Thyroid gland (tissue), 4 donors: ENCODE measurements around the gene SETD1A. TPM values are rescaled to one million over a fixed set of nuclear protein-coding genes. Genes with fewer than 3 reads are reported as not detected.

Experiments used
- DNase-seq, 2 donors: peaks; one replicate each; pipeline ENCODE4 v3.0.0-alpha.2; 2019
- H3K27ac ChIP-seq, 3 donors: fragments of 200-600 bp; sonication (generic); 1 replicate in 2 of 3; 2 replicates in 1 of 3; pipeline ENCODE4 v1.5.1; 2016 to 2019; ENCODE audit warnings: mild to moderate bottlenecking in 1 of 3, moderate library complexity in 1 of 3
- H3K27me3 ChIP-seq: fragments of 200-600 bp; sonication (generic); one replicate; pipeline ENCODE4 v1.5.1; 2019
- H3K36me3 ChIP-seq, 2 donors: fragments of 200-600 bp; sonication (generic); one replicate each; pipeline ENCODE4 v1.5.1; 2016 to 2019
- H3K4me1 ChIP-seq, 2 donors: fragments of 200-600 bp; sonication (generic); one replicate each; pipeline ENCODE4 v1.5.1; 2017 to 2019
- H3K4me3 ChIP-seq, 3 donors: fragments of 200-600 bp; sonication (generic); replicated peaks in 1 of 3; 1 replicate in 2 of 3; 2 replicates in 1 of 3; pipeline ENCODE4 v1.5.1; 2016; ENCODE audit warnings: mild to moderate bottlenecking in 1 of 3
- H3K9me3 ChIP-seq: fragments of 200-600 bp; sonication (generic); one replicate; pipeline ENCODE4 v1.5.1; 2017
- CTCF ChIP-seq, 6 experiments: fragments of 200-600 bp in 3 of 6; fragments of 450-650 bp in 3 of 6; sonication (generic) in 3 of 6; IDR thresholded peaks; one replicate each; pipeline ENCODE4 v1.5.1; 2016 to 2019; ENCODE audit warnings: antibody characterized with exemption in 6 of 6, mild to moderate bottlenecking in 2 of 6, inconsistent platforms in 1 of 6, moderate library complexity in 1 of 6
- POLR2A ChIP-seq, 2 donors: fragments of 450-650 bp; IDR thresholded peaks; one replicate each; pipeline ENCODE4 v1.6.1; 2017; ENCODE audit warnings: antibody characterized with exemption in 2 of 2, mild to moderate bottlenecking in 2 of 2, moderate library complexity in 1 of 2
- WGBS, 2 donors: methylation state at CpG; one replicate each; pipeline ENCODE4 v1.1.5; 2017; 5-methylcytosine and 5-hydroxymethylcytosine counted together
- intact Hi-C: fragments of 100-400 bp; cut with DNase I; formaldehyde crosslinking; loops from one replicate; pipeline ENCODE4 v1.15.1; 2023
- total RNA-seq, 4 donors: library from RNA; depleted of rRNA; stranded (reverse); fragments of >200 nt; gene quantifications; one replicate each; pipeline ENCODE4 v1.2.3, GENCODE V29; 2016

SETD1A gene
- total RNA-seq, 4 donors from 2014 or later, result 7.7 to 11.4 (median 9.2) TPM

GRCh38 chr16:30961384-30961783, 3.8 kb downstream of the SETD1A start:
- WGBS, 2 donors, result 94 to 95% methylated on average over 11 of the region's 11 CpGs
- H3K27me3 ChIP-seq, result no peaks in the 10 kb centered on the region
- no peaks in the 10 kb centered on the region for H3K9me3 ChIP-seq
- no peak for DNase-seq
- H3K36me3 ChIP-seq, result peaks cover 64 to 71% of the 10 kb centered on the region in 2 donors
- intact Hi-C loops, result no loop called here
- TF ChIP-seq CTCF (IDR thresholded peaks at IDR 0.05), result no peak
- no peak for TF ChIP-seq POLR2A (IDR thresholded peaks at IDR 0.05)
- no peak overlapping the region for H3K27ac ChIP-seq
- H3K4me1 ChIP-seq, result peaks cover 8 to 14% of the 10 kb centered on the region in 2 donors
- H3K4me3 ChIP-seq, result no peak overlapping the region

- no peak overlapping the region for H3K4me3 ChIP-seq
- DNase-seq, result no peak
- WGBS, 2 donors, result 93% methylated on average over 18 of the region's 18 CpGs
- no peaks in the 10 kb centered on the region for H3K27me3 ChIP-seq
- H3K9me3 ChIP-seq, result no peaks in the 10 kb centered on the region
- peaks cover 87 to 92% of the 10 kb centered on the region in 2 donors for H3K36me3 ChIP-seq
- H3K27ac ChIP-seq, result no peak overlapping the region
- TF ChIP-seq POLR2A (IDR thresholded peaks at IDR 0.05) (no peak), CTCF (IDR thresholded peaks at IDR 0.05) (no peak)
- H3K4me1 ChIP-seq, result peaks cover under 1 to 4% of the 10 kb centered on the region in 2 donors
- intact Hi-C loops, result no loop called here
Observed at GRCh38 chr16:30963925-30964511, 6.5 kb downstream of the SETD1A start.

- no peak overlapping the region for H3K4me3 ChIP-seq
- TF ChIP-seq CTCF (IDR thresholded peaks at IDR 0.05) (no peak), POLR2A (IDR thresholded peaks at IDR 0.05) (no peak)
- H3K9me3 ChIP-seq, result no peaks in the 10 kb centered on the region
- WGBS, 2 donors, result 91 to 93% methylated on average over 31 to 33 of the region's 33 CpGs
- DNase-seq, result no peak
- H3K27ac ChIP-seq, result no peak overlapping the region
- peaks cover 93 to 94% of the 10 kb centered on the region in 2 donors for H3K36me3 ChIP-seq
- intact Hi-C loops, result no loop called here
- no peaks in the 10 kb centered on the region for H3K4me1 ChIP-seq
- no peaks in the 10 kb centered on the region for H3K27me3 ChIP-seq
Observed at GRCh38 chr16:30964574-30965226, 7.1 kb downstream of the SETD1A start.

- H3K27ac ChIP-seq, result no peak overlapping the region
- intact Hi-C loops, result no loop called here
- DNase-seq, result no peak
- 93 to 94% methylated on average over 15 of the region's 15 CpGs for WGBS, 2 donors
- no peaks in the 10 kb centered on the region for H3K4me1 ChIP-seq
- TF ChIP-seq POLR2A (IDR thresholded peaks at IDR 0.05) (no peak), CTCF (IDR thresholded peaks at IDR 0.05) (no peak)
- H3K4me3 ChIP-seq, result no peak overlapping the region
- peaks cover 91 to 93% of the 10 kb centered on the region in 2 donors for H3K36me3 ChIP-seq
- H3K9me3 ChIP-seq, result no peaks in the 10 kb centered on the region
- no peaks in the 10 kb centered on the region for H3K27me3 ChIP-seq
Observed at GRCh38 chr16:30965436-30965835, 7.9 kb downstream of the SETD1A start.

GRCh38 chr16:30966033-30966619, 8.6 kb downstream of the SETD1A start:
- H3K36me3 ChIP-seq, result peaks cover 92 to 95% of the 10 kb centered on the region in 2 donors

More at GRCh38 chr16:30966033-30966619, 8.6 kb downstream of the SETD1A start:
- 98% methylated on average over 12 to 17 of the region's 19 CpGs for WGBS, 2 donors
- intact Hi-C loops, result no loop called here
- no peak for DNase-seq
- Histone ChIP-seq H3K4me1 (no peaks in the 10 kb centered on the region), H3K9me3 (no peaks in the 10 kb centered on the region), H3K4me3 (no peak overlapping the region), H3K27ac (no peak overlapping the region), H3K27me3 (no peaks in the 10 kb centered on the region)
- TF ChIP-seq POLR2A (IDR thresholded peaks at IDR 0.05) (no peak), CTCF (IDR thresholded peaks at IDR 0.05) (no peak)
